A375 (cell line): ENCODE results near the gene EREG. TPM values are rescaled to one million over a fixed set of nuclear protein-coding genes. Genes with fewer than 3 reads are reported as not detected.

Experiments used
- total RNA-seq: library from RNA; depleted of rRNA; stranded (reverse); fragments of >200 nt; shearing (Covaris generic); gene quantifications from 2 replicates; pipeline ENCODE4 v1.2.3, GENCODE V29; 2014; rRNA removed

EREG gene
- total RNA-seq, result 0.04 and 0.13 TPM in 2 replicates

GRCh38 chr4:74364652-74365491 lies at the start of gene EREG:
EREG (plus strand) TSS chr4:74365145; CDS start chr4:74365309, 164 bp downstream.

Other genes with a start within 250 kb of the EREG start
- 21.8 and 29.4 TPM in 2 replicates for gene MTHFD2L, start 207.0 kb upstream of the EREG start, total RNA-seq
- gene EPGN, start 56.7 kb upstream of the EREG start, total RNA-seq, result not detected in 2 replicates
- gene AREG, start 80.0 kb downstream of the EREG start, total RNA-seq, result 17.4 and 20.0 TPM in 2 replicates